Stimulated activated CD8-positive, alpha-beta memory T cell treated with anti-CD3 and anti-CD28 coated beads, Interleukin-7, amount 100 ng/mL, for 1 hour (primary cell): ENCODE data around the gene PUM1.

Experiments used
- DNase-seq, 2 donors: peaks; one replicate each; pipeline ENCODE4 v3.0.0-alpha.2; 2020; ENCODE audit warnings: low read depth in 2 of 2

The PUM1 gene

DNA sequence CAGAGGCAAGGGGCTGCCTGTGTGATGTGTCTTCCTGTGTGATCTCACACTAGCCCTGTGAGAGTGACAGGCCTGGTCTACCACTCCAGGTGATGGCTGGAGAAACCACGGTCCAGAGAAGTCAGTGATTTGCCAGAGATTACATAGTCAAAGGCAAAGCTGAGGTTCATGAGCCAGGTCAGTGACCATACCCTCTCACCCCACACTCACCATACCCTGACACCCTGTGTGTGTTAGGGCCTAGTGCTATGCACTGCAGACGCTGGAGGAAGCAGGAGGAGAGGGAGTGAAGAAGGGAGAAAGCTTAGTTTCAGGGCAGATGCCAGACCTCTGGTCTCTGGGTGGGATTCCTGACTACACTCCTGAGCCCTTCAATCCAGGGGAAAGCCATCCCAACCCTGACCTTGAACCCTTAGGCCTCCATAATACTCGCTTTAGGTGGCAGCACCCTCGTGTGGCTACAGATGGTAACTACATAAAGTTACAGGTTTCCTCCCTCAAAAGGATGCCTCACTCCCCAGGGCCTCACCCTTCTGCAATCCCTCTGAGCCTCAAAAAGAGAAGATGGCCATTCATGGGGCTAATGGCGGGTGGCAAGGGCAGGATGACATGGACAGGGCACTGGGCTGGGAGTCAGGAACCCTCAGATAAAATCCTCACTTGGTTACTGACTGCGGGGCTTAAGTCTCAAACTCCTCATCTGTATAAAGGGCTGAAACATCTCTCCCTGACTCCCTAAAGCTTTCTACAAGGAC is 136.2 kb downstream of the PUM1 start:
- peak in 1 of 2 donors; percentile 19 for DNase-seq

DNA sequence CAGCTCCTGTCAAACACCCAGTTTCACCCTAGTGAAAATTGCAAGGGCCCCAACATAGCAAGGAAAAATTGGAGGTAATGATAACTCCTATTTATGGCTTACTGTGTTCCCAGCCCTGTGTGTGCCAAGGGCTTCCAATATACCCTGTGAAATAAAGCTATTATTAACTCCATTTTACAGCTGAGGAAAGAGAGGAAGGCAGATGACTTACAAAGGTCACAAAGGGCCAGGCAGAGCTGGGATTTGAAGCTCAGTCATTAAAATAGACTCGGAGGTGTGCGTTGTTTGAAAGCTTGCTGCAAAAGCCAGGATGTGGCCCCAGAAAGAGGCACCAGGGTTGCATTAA is 136.8 kb downstream of the PUM1 start:
- DNase-seq: no peak

- no peak for DNase-seq
These were observed 137.3 kb downstream of the PUM1 start for GRCh38 chr1:30928171-30928570.

- DNase-seq: no peak
These were observed 138.1 kb downstream of the PUM1 start for GRCh38 chr1:30927448-30927847.

GRCh38 chr1:30923597-30923996 is 141.9 kb downstream of the PUM1 start:
- no peak for DNase-seq

- DNase-seq: no peak
These were observed 144.7 kb downstream of the PUM1 start for GRCh38 chr1:30920827-30921226.

- no peak for DNase-seq
These were observed 146.3 kb downstream of the PUM1 start for GRCh38 chr1:30919025-30919881.

- DNase-seq: no peak
These were observed 149.2 kb downstream of the PUM1 start for GRCh38 chr1:30916296-30916695.

GRCh38 chr1:30915491-30916230 is 149.9 kb downstream of the PUM1 start:
- DNase-seq: no peak

- DNase-seq: no peak
These were observed 150.6 kb downstream of the PUM1 start for GRCh38 chr1:30914931-30915330.

DNA sequence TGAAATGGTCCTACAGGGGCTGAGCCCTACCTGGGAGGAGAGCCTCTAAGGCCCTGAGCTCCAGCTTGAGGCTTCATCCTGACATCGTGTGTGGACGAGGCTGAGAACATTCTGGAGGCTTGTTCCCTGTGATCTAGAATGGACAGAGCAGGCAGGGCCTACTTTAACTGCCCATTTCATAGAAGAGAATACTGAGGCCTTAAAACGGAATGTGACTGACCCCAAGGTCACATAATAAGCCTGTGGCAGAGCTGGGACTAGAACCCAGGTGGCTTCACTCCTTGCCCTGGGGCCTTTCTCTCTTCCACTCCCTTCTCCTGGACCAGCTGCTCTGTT is 151.0 kb downstream of the PUM1 start:
- no peak for DNase-seq

DNA sequence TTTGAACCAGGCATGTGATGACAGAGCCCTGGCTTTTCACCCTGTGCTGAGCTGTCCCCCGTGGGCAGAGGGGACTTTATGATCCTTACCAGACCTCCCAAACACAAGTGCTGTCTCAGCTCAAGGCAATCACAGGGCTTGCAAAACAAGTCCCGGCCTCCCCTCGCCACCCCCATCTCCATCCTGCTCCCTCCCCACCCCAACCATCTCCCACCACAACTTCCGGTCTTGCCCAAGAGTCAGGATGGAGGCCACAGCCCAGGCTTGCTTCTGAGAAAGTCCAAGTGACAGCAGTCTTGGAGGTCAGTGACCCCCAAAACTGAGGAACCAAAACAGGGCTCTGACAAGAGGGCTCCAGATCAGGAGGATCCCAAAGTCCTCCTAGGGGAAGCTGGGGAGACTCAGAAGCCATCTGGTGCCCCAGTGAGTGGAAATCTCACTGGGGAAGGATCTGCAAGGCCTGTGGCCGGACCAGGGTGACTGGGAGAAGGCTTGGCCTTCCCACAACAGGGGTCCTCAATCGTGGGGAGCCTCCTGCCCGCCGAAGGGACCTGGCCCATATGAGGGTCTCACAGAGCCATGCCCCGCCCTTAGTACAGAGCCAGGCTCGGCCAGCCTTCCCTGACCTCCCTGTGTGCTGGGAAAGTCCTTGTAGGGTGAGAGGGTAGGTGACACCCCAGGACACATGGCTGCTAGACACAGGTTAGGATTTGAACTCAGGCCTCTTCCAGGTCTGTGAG is 152.4 kb downstream of the PUM1 start:
- DNase-seq: no peak

GRCh38 chr1:30912224-30912623 is 153.3 kb downstream of the PUM1 start:
- no peak for DNase-seq

DNA sequence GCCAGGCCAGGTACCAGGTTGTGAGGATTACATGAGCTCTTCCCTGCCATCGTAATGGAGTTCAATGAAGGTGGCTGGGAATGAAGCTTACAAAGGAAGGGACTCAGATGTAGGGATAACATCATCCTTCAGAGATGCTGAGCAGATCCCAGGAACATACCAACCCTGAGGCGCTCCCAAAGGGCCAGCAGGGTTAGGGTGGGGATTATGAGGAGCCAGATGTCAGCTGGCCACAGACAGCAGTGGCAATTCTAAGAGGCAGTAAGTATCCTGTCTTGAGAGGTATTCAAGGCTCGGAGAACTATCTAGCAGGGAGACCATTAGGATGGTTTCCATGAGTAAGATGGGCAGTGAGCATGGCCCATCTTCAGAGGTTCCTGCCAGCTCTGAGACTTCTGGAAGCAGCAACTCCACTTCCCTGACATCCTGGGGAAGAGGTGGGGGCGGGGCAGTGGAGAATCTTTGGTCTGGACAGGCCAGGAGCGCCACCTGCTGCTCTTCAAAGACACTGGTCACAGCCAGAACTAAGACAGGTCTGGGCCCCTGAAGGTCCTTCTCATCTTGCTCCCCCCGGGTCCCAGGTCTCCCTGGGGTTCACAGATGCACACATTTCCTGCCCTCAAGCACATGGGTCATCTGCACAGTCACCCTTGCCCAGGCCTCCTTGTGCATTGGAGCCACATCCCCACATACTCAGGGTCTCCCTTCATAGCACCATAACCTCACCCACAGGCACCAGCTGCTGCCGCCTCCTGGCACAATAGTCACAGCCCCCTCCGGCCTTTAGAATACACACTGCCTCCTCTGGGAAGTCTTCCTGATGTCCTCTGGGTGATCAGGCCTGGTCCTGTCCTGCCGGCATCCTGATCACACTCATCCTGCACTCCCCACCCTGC is 154.2 kb downstream of the PUM1 start:
- DNase-seq: peak in 1 of 2 donors; percentile 22

DNA sequence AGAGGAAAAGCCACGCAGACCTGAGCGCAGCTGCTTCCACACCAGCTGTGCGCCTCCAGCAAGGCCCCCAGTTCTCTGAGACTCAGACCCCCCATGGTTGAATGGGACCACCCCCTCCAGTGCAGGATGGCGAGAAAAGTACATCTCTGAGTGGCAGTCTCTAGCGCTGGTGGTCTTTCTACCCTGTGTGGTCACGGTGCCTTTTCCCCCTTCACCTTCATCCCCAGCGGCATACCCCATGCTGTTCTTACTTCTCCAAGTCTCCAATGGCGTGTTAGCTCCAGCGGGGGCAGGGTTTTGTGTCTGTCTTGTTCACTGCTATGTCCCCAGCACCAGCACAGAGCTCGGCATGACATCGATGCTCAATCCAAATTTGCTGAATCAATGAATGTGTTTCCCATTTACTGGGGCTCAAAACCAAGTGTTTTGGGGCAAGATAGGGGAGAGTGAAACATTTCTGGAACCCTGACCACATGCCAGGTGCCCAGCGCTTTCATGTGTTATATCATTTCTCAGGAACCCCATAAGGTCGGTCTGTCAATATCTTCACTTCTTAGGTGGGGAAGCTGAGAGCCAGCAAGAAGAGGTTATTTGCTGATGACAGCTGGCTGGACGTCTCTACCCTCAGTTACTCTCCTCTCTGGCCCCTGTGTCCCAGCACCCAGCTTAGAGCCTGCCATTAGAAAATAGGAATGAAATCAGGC is 156.0 kb downstream of the PUM1 start:
- DNase-seq: no peak

GRCh38 chr1:30908696-30909364 is 156.7 kb downstream of the PUM1 start, which contains the start of gene SDC3:
Gene SDC3 (minus strand): TSS chr1:30908758. CDS start chr1:30908586, 172 bp downstream.
- no peak for DNase-seq

GRCh38 chr1:30908316-30908695 is 157.2 kb downstream of the PUM1 start:
- DNase-seq: no peak

- no peak for DNase-seq
These were observed 157.8 kb downstream of the PUM1 start for GRCh38 chr1:30907481-30908315.
